ENCODE measurements around the gene TMPRSS3. TPM values are rescaled to one million over a fixed set of nuclear protein-coding genes. Genes with fewer than 3 reads are reported as not detected.

The TMPRSS3 gene
- total RNA-seq, 3 donors from 2014 or later = 9.2 to 27.2 TPM; not detected in 1

GRCh38 chr21:42391297-42391696 lies 4.6 kb downstream of the TMPRSS3 start:
- Histone ChIP-seq H3K4me1 (peaks cover 0 to 5% of the 10 kb centered on the region in 2 donors), H3K27me3 (no peaks in the 10 kb centered on the region), H3K9me3 (no peaks in the 10 kb centered on the region), H3K4me3 (no peak overlapping the region), H3K27ac (peak overlapping the region; percentile 80 to 84), H3K36me3 (no peaks in the 10 kb centered on the region)
- DNase-seq (ENCODE audit: low spot score in 2 of 2) = no peak
- TF ChIP-seq POLR2AphosphoS5 (IDR thresholded peaks at IDR 0.05) (no peak), POLR2A (IDR thresholded peaks at IDR 0.05) (no peak), CTCF (IDR thresholded peaks at IDR 0.05) (no peak)
- intact Hi-C loops (cut with DNase I; ENCODE audit: low total_unique reads) = no loop called here

- Histone ChIP-seq H3K27me3 (no peaks in the 10 kb centered on the region), H3K4me1 (peaks cover 0 to 5% of the 10 kb centered on the region in 2 donors), H3K9me3 (no peaks in the 10 kb centered on the region), H3K4me3 (no peak overlapping the region), H3K36me3 (no peaks in the 10 kb centered on the region), H3K27ac (peak overlapping the region; percentile 80 to 84)
- intact Hi-C loops (cut with DNase I; ENCODE audit: low total_unique reads) = no loop called here
- no peak for TF ChIP-seq POLR2A (IDR thresholded peaks at IDR 0.05)
- no peak for TF ChIP-seq CTCF (IDR thresholded peaks at IDR 0.05)
- TF ChIP-seq POLR2AphosphoS5 (IDR thresholded peaks at IDR 0.05) = no peak
- peak in 1 of 2 donors; percentile 63 for DNase-seq (ENCODE audit: low spot score in 2 of 2)
These were observed 5.2 kb downstream of the TMPRSS3 start for GRCh38 chr21:42390696-42391095.

GRCh38 chr21:42390193-42390592 lies 5.7 kb downstream of the TMPRSS3 start:
- no peaks in the 10 kb centered on the region for H3K27me3 ChIP-seq
- H3K27ac ChIP-seq = peak overlapping the region; percentile 80 to 84
- no peak for DNase-seq (ENCODE audit: low spot score in 2 of 2)

GRCh38 chr21:42389449-42389835 lies 6.4 kb downstream of the TMPRSS3 start:
- TF ChIP-seq CTCF (IDR thresholded peaks at IDR 0.05) (no peak), POLR2A (IDR thresholded peaks at IDR 0.05) (no peak), POLR2AphosphoS5 (IDR thresholded peaks at IDR 0.05) (no peak)
- H3K9me3 ChIP-seq = no peaks in the 10 kb centered on the region
- DNase-seq (ENCODE audit: low spot score in 2 of 2) = peak; percentile 64 to 74
- H3K4me3 ChIP-seq = peak overlapping the region in 2 of 3 donors; percentile 19 to 46
- no peaks in the 10 kb centered on the region for H3K27me3 ChIP-seq
- peaks cover 0 to 5% of the 10 kb centered on the region in 2 donors for H3K4me1 ChIP-seq
- intact Hi-C loops (cut with DNase I; ENCODE audit: low total_unique reads) = no loop called here
- peak overlapping the region; percentile 80 to 84 for H3K27ac ChIP-seq
- H3K36me3 ChIP-seq = no peaks in the 10 kb centered on the region

More at GRCh38 chr21:42390193-42390592, 5.7 kb downstream of the TMPRSS3 start:
- intact Hi-C loops (cut with DNase I; ENCODE audit: low total_unique reads) = no loop called here
- Histone ChIP-seq H3K4me3 (no peak overlapping the region), H3K4me1 (peaks cover 0 to 5% of the 10 kb centered on the region in 2 donors), H3K9me3 (no peaks in the 10 kb centered on the region), H3K36me3 (no peaks in the 10 kb centered on the region)
- TF ChIP-seq POLR2AphosphoS5 (IDR thresholded peaks at IDR 0.05) (no peak), POLR2A (IDR thresholded peaks at IDR 0.05) (no peak), CTCF (IDR thresholded peaks at IDR 0.05) (no peak)

- Histone ChIP-seq H3K36me3 (no peaks in the 10 kb centered on the region), H3K4me3 (peak overlapping the region in 2 of 3 donors; percentile 19 to 46), H3K4me1 (peaks cover 0 to 5% of the 10 kb centered on the region in 2 donors), H3K27ac (peak overlapping the region; percentile 80 to 84), H3K9me3 (no peaks in the 10 kb centered on the region), H3K27me3 (no peaks in the 10 kb centered on the region)
- intact Hi-C loops (cut with DNase I; ENCODE audit: low total_unique reads) = no loop called here
- no peak for DNase-seq (ENCODE audit: low spot score in 2 of 2)
- TF ChIP-seq POLR2AphosphoS5 (IDR thresholded peaks at IDR 0.05) = no peak
- TF ChIP-seq POLR2A (IDR thresholded peaks at IDR 0.05) = no peak
- TF ChIP-seq CTCF (IDR thresholded peaks at IDR 0.05) = no peak
These were observed 7.0 kb downstream of the TMPRSS3 start for GRCh38 chr21:42388740-42389448.
